ENCODE data around the gene VSTM2L.

DNA sequence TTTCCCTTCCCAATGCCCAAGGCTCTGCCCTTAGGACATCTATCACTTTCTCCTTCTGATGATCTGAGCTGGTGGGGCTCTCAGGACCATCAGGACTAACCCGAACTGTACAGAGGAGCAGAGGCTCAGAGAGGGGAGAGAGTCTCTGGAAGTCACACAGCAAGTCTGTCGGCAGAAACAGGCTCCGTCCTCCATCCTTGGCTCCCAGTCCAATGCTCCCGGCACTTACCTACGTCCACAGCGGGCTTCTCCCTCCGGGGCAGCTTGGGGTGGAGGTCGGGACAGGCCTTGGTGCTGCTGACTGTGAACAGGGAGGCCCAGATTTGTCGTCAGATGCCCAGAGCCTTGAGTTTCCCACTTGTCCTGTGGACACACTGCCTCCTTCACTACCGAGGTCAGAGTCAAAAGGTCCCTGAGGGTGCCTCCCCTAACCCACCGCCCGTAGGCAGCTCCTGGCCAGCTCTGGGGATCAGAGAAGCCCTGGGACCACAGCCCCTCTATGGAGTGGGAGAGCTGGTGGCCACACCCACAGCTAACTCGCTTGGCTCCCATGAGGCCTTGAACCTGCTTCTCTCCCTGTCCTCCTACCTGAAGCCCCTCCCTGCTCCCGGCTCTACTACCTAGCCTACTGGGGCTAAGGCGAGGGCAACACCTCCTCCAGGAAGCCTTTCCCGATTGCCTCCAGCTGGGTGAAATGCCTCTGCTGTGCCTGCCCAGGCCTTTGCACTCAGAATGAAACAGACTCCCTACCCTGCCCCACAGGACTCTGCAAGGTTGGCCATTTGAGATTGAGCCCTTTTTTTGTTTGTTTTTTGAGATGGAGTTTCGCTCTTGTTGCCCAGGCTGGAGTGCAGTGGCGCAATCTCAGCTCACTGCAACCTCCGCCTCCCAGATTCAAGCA, 22.6 kb downstream of the VSTM2L start:
- TF ChIP-seq EZH2phosphoT487 (IDR thresholded peaks at IDR 0.05; ENCODE audit: insufficient read depth, low read depth) (no peak), EZH2 (IDR thresholded peaks at IDR 0.05; ENCODE audit: insufficient read depth, poor library complexity, severe bottlenecking) (no peak)

All from GM23248 (cell line).